Keratinocyte (primary cell): ENCODE data around the gene PCDHGB3. TPM values are rescaled to one million over a fixed set of nuclear protein-coding genes. Genes with fewer than 3 reads are reported as not detected.
"Not testable (repeated sequence)": the region's sequence is repeated elsewhere in the genome, so short reads cannot be mapped to it uniquely, and the experiment has no call there.

Experiments used
- DNase-seq: peaks from one replicate; pipeline ENCODE4 v3.0.0-alpha.2; 2011; ENCODE audit warnings: low read depth, missing footprints, low spot score
- FAIRE-seq: peaks from 2 replicates; lab custom pipeline; 2011; peaks lifted over from hg19 to GRCh38; lab: Jason Lieb, UNC
- H2AFZ ChIP-seq: 2 replicates; pipeline ENCODE4 v1.6.0; 2012; ENCODE audit warnings: low read length, control low read depth, inconsistent platforms; ENCODE audit not compliant: control insufficient read depth
- H3K27ac ChIP-seq: 2 replicates; pipeline ENCODE4 v1.5.1; 2011; ENCODE audit warnings: low read length; ENCODE audit not compliant: control insufficient read depth, insufficient read depth
- H3K27me3 ChIP-seq: 3 replicates; pipeline ENCODE4 v1.6.0; 2011; ENCODE audit warnings: low read length; ENCODE audit not compliant: control insufficient read depth, insufficient read depth; ENCODE audit errors: extremely low read depth
- H3K36me3 ChIP-seq, 2 experiments: 2 replicates in 1 of 2; 3 replicates in 1 of 2; pipeline ENCODE4 v1.5.1; 2011; ENCODE audit warnings: low read length in 2 of 2, mild to moderate bottlenecking in 1 of 2; ENCODE audit not compliant: control insufficient read depth in 2 of 2, insufficient read depth in 2 of 2; ENCODE audit errors: extremely low read depth in 1 of 2
- H3K4me1 ChIP-seq: 3 replicates; pipeline ENCODE4 v1.5.1; 2011; ENCODE audit warnings: low read length; ENCODE audit not compliant: control insufficient read depth, insufficient read depth; ENCODE audit errors: extremely low read depth
- H3K4me2 ChIP-seq: 3 replicates; pipeline ENCODE4 v1.6.0; 2011; ENCODE audit warnings: low read depth, low read length; ENCODE audit not compliant: control insufficient read depth, insufficient read depth; ENCODE audit errors: extremely low read depth
- H3K4me3 ChIP-seq, 3 experiments: fragments of 200-600 bp in 1 of 3; sonication (generic) in 1 of 3; 2 replicates in 2 of 3; 3 replicates in 1 of 3; pipeline ENCODE4 v1.5.1; 2011 to 2016; ENCODE audit warnings: low read length in 3 of 3, mild to moderate bottlenecking in 3 of 3, control low read depth in 2 of 3, inconsistent platforms in 1 of 3, low read depth in 1 of 3, mixed read lengths in 1 of 3, mixed run types in 1 of 3, moderate library complexity in 1 of 3; ENCODE audit not compliant: control insufficient read depth in 2 of 3, insufficient read depth in 2 of 3; ENCODE audit errors: extremely low read depth in 1 of 3
- H3K79me2 ChIP-seq: 2 replicates; pipeline ENCODE4 v1.6.0; 2012; ENCODE audit warnings: low read length; ENCODE audit not compliant: control insufficient read depth, insufficient read depth
- H3K9ac ChIP-seq: 3 replicates; pipeline ENCODE4 v1.6.0; 2011; ENCODE audit warnings: low read length; ENCODE audit not compliant: control insufficient read depth, insufficient read depth; ENCODE audit errors: extremely low read depth
- H3K9me1 ChIP-seq: 3 replicates; pipeline ENCODE4 v1.6.0; 2011; ENCODE audit warnings: low read length; ENCODE audit not compliant: control insufficient read depth, insufficient read depth; ENCODE audit errors: extremely low read depth
- H3K9me3 ChIP-seq: 2 replicates; pipeline ENCODE4 v1.5.1; 2012; ENCODE audit warnings: low read depth, low read length; ENCODE audit not compliant: control insufficient read depth
- H4K20me1 ChIP-seq: 3 replicates; pipeline ENCODE4 v1.6.0; 2011; ENCODE audit warnings: low read length; ENCODE audit not compliant: control insufficient read depth, insufficient read depth; ENCODE audit errors: extremely low read depth
- CTCF ChIP-seq, 3 experiments: IDR thresholded peaks in 1 of 3; conservative IDR thresholded peaks in 1 of 3; optimal IDR thresholded peaks in 1 of 3; 2 replicates in 2 of 3; 3 replicates in 1 of 3; pipeline versions ENCODE3 to v1.5.1; 2011; ENCODE audit warnings: low read length in 3 of 3, mild to moderate bottlenecking in 3 of 3, moderate library complexity in 2 of 3, control low read depth in 1 of 3, inconsistent platforms in 1 of 3; ENCODE audit not compliant: insufficient read depth in 2 of 3; ENCODE audit errors: extremely low read depth in 1 of 3
- EZH2 ChIP-seq: IDR thresholded peaks from one replicate; pipeline ENCODE4 v1.6.1; 2012; ENCODE audit warnings: inconsistent platforms, mild to moderate bottlenecking, low read length, moderate library complexity
- dilution Hi-C: fragments of 300-500 bp; cut with MboI; formaldehyde crosslinking; loops from one replicate; pipeline ENCODE4 v1.7.0; 2020; ENCODE audit warnings: low sequenced_read_pairs; ENCODE audit not compliant: extremely low pct_ligation_motif_present
- polyA plus RNA-seq, 5 experiments: library from polyadenylated mRNA; depleted of rRNA in 3 of 5; stranded (reverse) in 3 of 5; stranded (forward) in 1 of 5; unstranded in 1 of 5; fragments of >200 nt; gene quantifications; 1 replicate in 1 of 5; 2 replicates in 3 of 5; 3 replicates in 1 of 5; pipeline versions ENCODE4 v1.2.1 to v1.2.3, GENCODE V29; 2011 to 2012; ENCODE audit warnings: missing spikeins in 2 of 5, low read depth in 1 of 5, low replicate concordance in 1 of 5

Gene PCDHGB3
- polyA plus RNA-seq, 1 donor (not counting 4 experiments of a cell fraction or from before 2014, with no cell fraction given) = 0.18 TPM

GRCh38 chr5:141373673-141374317 lies 3.8 kb downstream of the PCDHGB3 start, which contains the start of gene PCDHGA6:
TSS of gene PCDHGA6 (plus strand) at chr5:141373891. CDS start at chr5:141374084, 193 bp downstream.
- Histone ChIP-seq H3K9me1 (no peaks in the 10 kb centered on the region), H4K20me1 (no peaks in the 10 kb centered on the region), H3K4me1 (no peaks in the 10 kb centered on the region), H3K79me2 (no peaks in the 10 kb centered on the region), H3K27me3 (peaks cover 33% of the 10 kb centered on the region), H3K36me3 (no peaks in the 10 kb centered on the region), H3K9ac (no peak within 1 kb of the TSS), H3K27ac (no peak within 1 kb of the TSS), H3K4me3 (no peak within 1 kb of the TSS), H3K4me2 (peak within 1 kb of the TSS; percentile 7), H2AFZ (peak within 1 kb of the TSS; percentile 11), H3K9me3 (peaks cover 24% of the 10 kb centered on the region)
- TF ChIP-seq CTCF (optimal IDR thresholded peaks at IDR 0.05 in 1 of 3, IDR thresholded peaks at IDR 0.05 in 1 of 3, conservative IDR thresholded peaks at IDR 0.05 in 1 of 3; ENCODE audit: extremely low read depth in 1 of 3, insufficient read depth in 2 of 3, low read length in 3 of 3) (peak in 2 of 3 experiments; percentile 31 to 33), EZH2 (no peak)
- DNase-seq (no peak), FAIRE-seq (no peak)
- dilution Hi-C loops = no loop called here

GRCh38 chr5:141374627-141375026 lies 4.6 kb downstream of the PCDHGB3 start:
- no peak overlapping the region for H3K27ac ChIP-seq
- FAIRE-seq = no peak
- no peaks in the 10 kb centered on the region for H3K79me2 ChIP-seq
- H3K9ac ChIP-seq = no peak overlapping the region
- no peak for TF ChIP-seq CTCF (optimal IDR thresholded peaks at IDR 0.05 in 1 of 3, IDR thresholded peaks at IDR 0.05 in 1 of 3, conservative IDR thresholded peaks at IDR 0.05 in 1 of 3; ENCODE audit: extremely low read depth in 1 of 3, insufficient read depth in 2 of 3, low read length in 3 of 3)
- no peak for TF ChIP-seq EZH2
- H3K9me3 ChIP-seq = peaks cover 24% of the 10 kb centered on the region
- no peaks in the 10 kb centered on the region for H3K36me3 ChIP-seq
- H3K4me1 ChIP-seq = no peaks in the 10 kb centered on the region
- H3K4me2 ChIP-seq = no peak overlapping the region
- no peaks in the 10 kb centered on the region for H3K9me1 ChIP-seq
- H3K4me3 ChIP-seq = no peak overlapping the region
- dilution Hi-C loops = no loop called here
- peaks cover 33% of the 10 kb centered on the region for H3K27me3 ChIP-seq
- no peak overlapping the region for H2AFZ ChIP-seq
- no peak for DNase-seq
- H4K20me1 ChIP-seq = no peaks in the 10 kb centered on the region

GRCh38 chr5:141375444-141376155 lies 5.6 kb downstream of the PCDHGB3 start:
- H3K4me3 ChIP-seq, H3K9me1 ChIP-seq, H4K20me1 ChIP-seq, H3K9ac ChIP-seq, H2AFZ ChIP-seq, H3K36me3 ChIP-seq, H3K27ac ChIP-seq, dilution Hi-C loops, H3K79me2 ChIP-seq, FAIRE-seq, DNase-seq, H3K4me2 ChIP-seq, H3K4me1 ChIP-seq: not testable (repeated sequence)
- H3K27me3 ChIP-seq = peaks cover 26% of the 10 kb centered on the region
- H3K9me3 ChIP-seq = peaks cover 23% of the 10 kb centered on the region
